GM12873 (cell line): ENCODE results near the gene ACVR1C.

ENCODE experiments used
- CTCF ChIP-seq: IDR thresholded peaks from 2 replicates; pipeline ENCODE4 v1.5.1; 2012; ENCODE audit warnings: low read depth, mild to moderate bottlenecking, moderate library complexity, low read length, control low read depth; ENCODE audit not compliant: insufficient read depth; ENCODE audit errors: missing control alignments

ACVR1C gene

GRCh38 chr2:157644776-157645175 lies 16.1 kb upstream of the ACVR1C start:
- no peak for TF ChIP-seq CTCF

GRCh38 chr2:157631861-157632260 lies 3.2 kb upstream of the ACVR1C start:
- TF ChIP-seq CTCF, result no peak

GRCh38 chr2:157627594-157628476 lies 829 bp downstream of the ACVR1C start:
- TF ChIP-seq CTCF, result no peak

GRCh38 chr2:157625296-157625695 lies 3.4 kb downstream of the ACVR1C start:
- no peak for TF ChIP-seq CTCF

GRCh38 chr2:157620956-157621355 lies 7.7 kb downstream of the ACVR1C start:
- no peak for TF ChIP-seq CTCF

GRCh38 chr2:157611726-157612125 lies 16.9 kb downstream of the ACVR1C start:
- TF ChIP-seq CTCF, result no peak

- no peak for TF ChIP-seq CTCF
Measured at GRCh38 chr2:157611110-157611509, 17.6 kb downstream of the ACVR1C start.
